HCT116 (cell line): ENCODE data around the gene C15orf39. TPM values are rescaled to one million over a fixed set of nuclear protein-coding genes. Genes with fewer than 3 reads are reported as not detected.

Source experiments
- ATAC-seq: fragments of 200-7000 bp; cut with Tn5 transposase; 2 replicates; pipeline ENCODE4 v1.9.1; 2020; ENCODE audit warnings: mild to moderate bottlenecking, moderate library complexity
- BruUV-seq: library from RNA; stranded (reverse); fragments of 400-500 nt; replicated peaks from 2 replicates; lab custom pipeline; 2021; lab: Mats Ljungman, UMichigan
- CTCF ChIA-PET: fragments of 300-600 bp; sonication (Branson Sonifier 250); formaldehyde crosslinking; loops from one replicate; lab custom pipeline; 2021; ENCODE audit warnings: antibody characterized with exemption; lab: Charles Lee
- POLR2A ChIA-PET: fragments of 300-600, 350-600 bp; sonication (Branson Sonifier 250); formaldehyde crosslinking; loops from one replicate; lab custom pipeline; 2021; ENCODE audit warnings: antibody characterized with exemption; lab: Charles Lee
- RAD21 ChIA-PET, 2 experiments: fragments of 300-600 bp; sonication (Branson Sonifier 250); formaldehyde crosslinking; loops; one replicate each; lab custom pipeline; 2023; ENCODE audit warnings: low total read pairs in 2 of 2; ENCODE audit not compliant: uncharacterized antibody in 2 of 2, unreplicated experiment in 2 of 2, low non-redundant PET in 1 of 2; lab: Charles Lee
- DNase-seq: peaks from one replicate; pipeline ENCODE4 v3.0.0-alpha.2; 2010; ENCODE audit warnings: low read depth, low spot score
- H2AFZ ChIP-seq: fragments of 200-600 bp; shearing (Covaris generic), sonication (generic); 2 replicates; pipeline ENCODE4 v1.6.1; 2017; ENCODE audit warnings: low read depth, mixed run types, mixed read lengths, antibody characterized with exemption, low read length; ENCODE audit not compliant: poor library complexity, severe bottlenecking
- H3K27ac ChIP-seq: 2 replicates; pipeline ENCODE4 v1.5.1; 2012; ENCODE audit warnings: low read depth, low read length
- H3K27me3 ChIP-seq: fragments of 200-600 bp; sonication (generic); 2 replicates; pipeline ENCODE4 v1.6.1; 2016; ENCODE audit warnings: mixed run types, low read length, mixed read lengths; ENCODE audit not compliant: insufficient read depth
- H3K36me3 ChIP-seq, 2 experiments: fragments of 200-500 bp in 1 of 2; fragments of 200-600 bp in 1 of 2; sonication (Bioruptor generic) in 1 of 2; sonication (generic) in 1 of 2; 2 replicates each; pipeline versions ENCODE4 v1.5.1 to v1.6.1; 2014 to 2016; ENCODE audit warnings: low read length in 2 of 2, inconsistent platforms in 1 of 2, mixed read lengths in 1 of 2, mixed run types in 1 of 2; ENCODE audit not compliant: insufficient read depth in 2 of 2, control insufficient read depth in 1 of 2
- H3K4me1 ChIP-seq, 2 experiments: fragments of 200-600 bp in 1 of 2; sonication (generic) in 1 of 2; 2 replicates each; pipeline versions ENCODE4 v1.5.1 to v1.6.1; 2012 to 2017; ENCODE audit warnings: low read length in 2 of 2, inconsistent platforms in 1 of 2, mild to moderate bottlenecking in 1 of 2, mixed read lengths in 1 of 2, mixed run types in 1 of 2, moderate library complexity in 1 of 2; ENCODE audit not compliant: insufficient read depth in 2 of 2, control insufficient read depth in 1 of 2
- H3K4me2 ChIP-seq: fragments of 200-600 bp; sonication (generic); 2 replicates; pipeline ENCODE4 v1.6.1; 2017; ENCODE audit warnings: mixed run types, low read length, mixed read lengths
- H3K4me3 ChIP-seq, 2 experiments: fragments of 200-600 bp in 1 of 2; sonication (generic) in 1 of 2; replicated peaks in 1 of 2; 2 replicates each; pipeline ENCODE4 v1.5.1; 2011 to 2016; ENCODE audit warnings: low read length in 2 of 2, control low read depth in 1 of 2, low read depth in 1 of 2, mild to moderate bottlenecking in 1 of 2, mixed read lengths in 1 of 2, mixed run types in 1 of 2
- H3K79me2 ChIP-seq: fragments of 200-600 bp; sonication (generic); 2 replicates; pipeline ENCODE4 v1.6.1; 2017; ENCODE audit warnings: mild to moderate bottlenecking, mixed run types, low read length, moderate library complexity, mixed read lengths; ENCODE audit not compliant: insufficient read depth
- H3K9ac ChIP-seq: fragments of 200-600 bp; sonication (generic); 2 replicates; pipeline ENCODE4 v1.6.1; 2016; ENCODE audit warnings: low read length, mixed read lengths
- H3K9me2 ChIP-seq: fragments of 200-600 bp; sonication (generic), shearing (Covaris generic); 2 replicates; pipeline ENCODE4 v1.6.1; 2017; ENCODE audit warnings: mixed run types, mild to moderate bottlenecking, moderate library complexity; ENCODE audit not compliant: insufficient read depth
- H3K9me3 ChIP-seq, 2 experiments: fragments of 200-500 bp in 1 of 2; fragments of 200-600 bp in 1 of 2; sonication (Bioruptor generic) in 1 of 2; sonication (generic) in 1 of 2; 2 replicates each; pipeline ENCODE4 v1.6.1; 2014 to 2017; ENCODE audit warnings: low read length in 2 of 2, mixed read lengths in 2 of 2, inconsistent platforms in 1 of 2, low read depth in 1 of 2, mild to moderate bottlenecking in 1 of 2, mixed run types in 1 of 2, moderate library complexity in 1 of 2; ENCODE audit not compliant: control insufficient read depth in 1 of 2, insufficient read depth in 1 of 2
- H4K20me1 ChIP-seq: fragments of 200-600 bp; sonication (generic), shearing (Covaris generic); 2 replicates; pipeline ENCODE4 v1.6.1; 2017; ENCODE audit warnings: mixed run types, mild to moderate bottlenecking, moderate library complexity; ENCODE audit not compliant: insufficient read depth
- CBX3 ChIP-seq: IDR thresholded peaks from 2 replicates; pipeline ENCODE4 v1.6.1; 2012; ENCODE audit warnings: low read depth
- CEBPB ChIP-seq: IDR thresholded peaks from 2 replicates; pipeline ENCODE4 v1.6.1; 2012; ENCODE audit warnings: low read depth
- EGR1 ChIP-seq: IDR thresholded peaks from 2 replicates; pipeline ENCODE4 v1.6.1; 2012; ENCODE audit warnings: low read depth
- FOSL1 ChIP-seq: IDR thresholded peaks from 2 replicates; pipeline ENCODE4 v1.6.1; 2012; ENCODE audit warnings: low read depth
- POLR2A ChIP-seq: IDR thresholded peaks from 2 replicates; pipeline ENCODE4 v1.7.0; 2011; ENCODE audit warnings: borderline replicate concordance; ENCODE audit not compliant: insufficient read depth, insufficient read length; ENCODE audit errors: extremely low read depth
- POLR2AphosphoS5 ChIP-seq: IDR thresholded peaks from 2 replicates; pipeline ENCODE4 v1.6.1; 2011; ENCODE audit warnings: mild to moderate bottlenecking, low read depth, low read length, moderate library complexity
- RAD21 ChIP-seq: IDR thresholded peaks from 2 replicates; pipeline ENCODE4 v1.6.1; 2012; ENCODE audit warnings: low read depth, mild to moderate bottlenecking
- REST ChIP-seq: IDR thresholded peaks from 2 replicates; pipeline ENCODE4 v1.6.1; 2012; ENCODE audit warnings: low read depth
- SIN3A ChIP-seq: IDR thresholded peaks from 2 replicates; pipeline ENCODE4 v1.6.1; 2012; ENCODE audit warnings: low read depth
- SRF ChIP-seq: IDR thresholded peaks from 2 replicates; pipeline ENCODE4 v1.6.1; 2012; ENCODE audit warnings: low read depth
- YY1 ChIP-seq: IDR thresholded peaks from 2 replicates; pipeline ENCODE4 v1.6.1; 2011; ENCODE audit warnings: low read length, low read depth, moderate library complexity, mild to moderate bottlenecking; ENCODE audit not compliant: insufficient replicate concordance; ENCODE audit errors: extremely low read depth
- ZFX ChIP-seq: fragments of 450-650 bp; IDR thresholded peaks from 2 replicates; pipeline ENCODE4 v1.6.1; 2017
- ZNF274 ChIP-seq: fragments of 200-500 bp; sonication (Bioruptor generic); IDR thresholded peaks from 2 replicates; pipeline ENCODE4 v1.6.1; 2014; ENCODE audit warnings: mild to moderate bottlenecking, low read depth, low read length, inconsistent platforms
- intact Hi-C: fragments of 100-400 bp; cut with micrococcal nuclease; formaldehyde crosslinking; loops from 2 replicates; pipeline ENCODE4 v1.10.0; 2022
- total RNA-seq: library from RNA; stranded (reverse); gene quantifications from one replicate; pipeline ENCODE4 v1.2.1, GENCODE V29; 2021; ENCODE audit not compliant: unreplicated experiment
- TF ChIP-seq, protein P1 (sequence below): IDR thresholded peaks from 2 replicates; pipeline ENCODE4 v1.6.1; 2011; ENCODE audit warnings: mild to moderate bottlenecking, low read length, moderate library complexity; ENCODE audit not compliant: insufficient replicate concordance; ENCODE audit errors: extremely low read depth
- TF ChIP-seq, protein P2 (sequence below): IDR thresholded peaks from 2 replicates; pipeline ENCODE4 v1.6.1; 2012

The C15orf39 gene
- total RNA-seq, 1 experiment from 2014 or later, result 29.3 TPM

- no TSS peak for BruUV-seq
- no peaks in the 10 kb centered on the region for H3K36me3 ChIP-seq
- H3K9me2 ChIP-seq, result no peaks in the 10 kb centered on the region
- H3K4me3 ChIP-seq, result no peak overlapping the region
- H3K4me1 ChIP-seq, result peaks cover 7 to 29% of the 10 kb centered on the region in 2 experiments
- no peak overlapping the region for H3K27ac ChIP-seq
- H3K79me2 ChIP-seq, result no peaks in the 10 kb centered on the region
- H3K4me2 ChIP-seq, result no peak overlapping the region
- no peak for DNase-seq
- ChIA-PET POLR2A (no interaction called here), RAD21 (no interaction called here), CTCF (no interaction called here)
- intact Hi-C loops, result no loop called here
- no peak overlapping the region for H3K9ac ChIP-seq
- H2AFZ ChIP-seq, result no peak overlapping the region
- no peaks in the 10 kb centered on the region for H3K27me3 ChIP-seq
- TF ChIP-seq SIN3A, result no peak
- no peak for TF ChIP-seq FOSL1
- TF ChIP-seq, protein P1, sequence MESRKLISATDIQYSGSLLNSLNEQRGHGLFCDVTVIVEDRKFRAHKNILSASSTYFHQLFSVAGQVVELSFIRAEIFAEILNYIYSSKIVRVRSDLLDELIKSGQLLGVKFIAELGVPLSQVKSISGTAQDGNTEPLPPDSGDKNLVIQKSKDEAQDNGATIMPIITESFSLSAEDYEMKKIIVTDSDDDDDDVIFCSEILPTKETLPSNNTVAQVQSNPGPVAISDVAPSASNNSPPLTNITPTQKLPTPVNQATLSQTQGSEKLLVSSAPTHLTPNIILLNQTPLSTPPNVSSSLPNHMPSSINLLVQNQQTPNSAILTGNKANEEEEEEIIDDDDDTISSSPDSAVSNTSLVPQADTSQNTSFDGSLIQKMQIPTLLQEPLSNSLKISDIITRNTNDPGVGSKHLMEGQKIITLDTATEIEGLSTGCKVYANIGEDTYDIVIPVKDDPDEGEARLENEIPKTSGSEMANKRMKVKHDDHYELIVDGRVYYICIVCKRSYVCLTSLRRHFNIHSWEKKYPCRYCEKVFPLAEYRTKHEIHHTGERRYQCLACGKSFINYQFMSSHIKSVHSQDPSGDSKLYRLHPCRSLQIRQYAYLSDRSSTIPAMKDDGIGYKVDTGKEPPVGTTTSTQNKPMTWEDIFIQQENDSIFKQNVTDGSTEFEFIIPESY, result no peak
- TF ChIP-seq YY1, result no peak
- no peak for TF ChIP-seq CEBPB
- no peak for TF ChIP-seq RAD21
- no peak for TF ChIP-seq EGR1
- TF ChIP-seq CBX3, result no peak
- no peak for TF ChIP-seq REST
- TF ChIP-seq POLR2A, result no peak
- TF ChIP-seq, protein P2, sequence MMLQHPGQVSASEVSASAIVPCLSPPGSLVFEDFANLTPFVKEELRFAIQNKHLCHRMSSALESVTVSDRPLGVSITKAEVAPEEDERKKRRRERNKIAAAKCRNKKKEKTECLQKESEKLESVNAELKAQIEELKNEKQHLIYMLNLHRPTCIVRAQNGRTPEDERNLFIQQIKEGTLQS, result no peak
- TF ChIP-seq POLR2AphosphoS5, result no peak
- TF ChIP-seq ZFX, result no peak
- no peak for TF ChIP-seq SRF
- TF ChIP-seq ZNF274, result no peak
- ATAC-seq, result no peak
- no peaks in the 10 kb centered on the region for H4K20me1 ChIP-seq
- H3K9me3 ChIP-seq, result no peaks in the 10 kb centered on the region
Observed at GRCh38 chr15:75152382-75153079, 49.2 kb upstream of the C15orf39 start.
